Measurements from ENCODE around the gene C4orf51.
A peak's percentile ranks its signal among the peaks of the same experiment; 100 is the strongest.

The C4orf51 gene

DNA sequence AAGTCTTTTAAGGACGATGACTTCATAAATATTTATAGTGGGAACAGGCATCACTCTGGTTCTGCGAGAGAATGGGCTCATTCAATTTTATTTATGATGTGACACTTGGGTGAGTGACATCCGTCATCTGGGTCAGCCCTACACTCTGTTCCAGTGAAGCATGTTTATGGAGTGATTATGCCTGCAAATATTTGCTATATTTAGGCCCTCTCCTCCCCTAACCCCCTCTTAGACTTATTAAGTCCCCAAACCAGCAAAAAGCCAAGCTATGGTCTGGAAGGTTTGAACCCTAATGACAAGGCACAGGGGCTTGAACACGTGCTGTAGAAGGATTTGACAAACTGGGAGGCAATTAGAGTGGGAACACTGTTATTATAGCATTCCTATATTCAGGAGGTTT lies 55.9 kb downstream of the C4orf51 start:
- no peak for TF ChIP-seq JUND (IDR thresholded peaks at IDR 0.05; ENCODE audit: low read depth)
- in situ Hi-C loops (cut with HindIII; ENCODE audit: low pct_unique_long_range_greater_than_20kb, low sequenced_read_pairs): no loop called here
- DNase-seq (ENCODE audit: low read depth in 1 of 2, low spot score in 1 of 2): no peak

DNA sequence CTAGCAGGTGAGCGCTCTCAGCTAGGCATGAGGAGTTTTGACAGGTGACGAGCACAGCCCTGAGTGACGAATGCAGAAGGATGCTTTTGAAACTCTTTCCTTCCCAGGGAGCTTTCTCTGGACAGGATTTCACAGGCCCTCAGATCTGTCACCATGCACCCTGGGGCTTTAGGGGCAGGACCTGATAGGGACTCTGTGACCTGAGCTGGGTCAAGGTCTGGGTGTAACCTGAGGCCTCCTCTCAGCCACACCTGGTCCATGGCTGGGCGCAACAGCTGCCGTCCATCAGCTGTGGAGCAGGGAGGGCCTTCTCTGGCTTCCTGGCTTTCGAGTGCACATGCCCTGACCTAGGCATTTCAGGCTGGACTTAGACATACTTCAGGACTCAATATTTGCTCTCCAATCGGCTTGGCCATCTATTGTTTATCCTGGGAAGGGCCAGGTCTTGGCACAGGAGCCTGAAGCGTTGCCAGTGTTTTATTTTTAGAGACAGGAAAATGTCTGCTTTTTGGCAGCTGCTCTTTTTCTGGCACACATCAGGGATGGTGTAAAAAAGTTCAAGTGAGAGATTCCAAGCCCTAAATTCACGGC lies 56.4 kb downstream of the C4orf51 start:
- peak in 1 of 2 experiments; percentile 86 for DNase-seq (ENCODE audit: low read depth in 1 of 2, low spot score in 1 of 2)
- TF ChIP-seq JUND (IDR thresholded peaks at IDR 0.05; ENCODE audit: low read depth): no peak
- in situ Hi-C loops (cut with HindIII; ENCODE audit: low pct_unique_long_range_greater_than_20kb, low sequenced_read_pairs): no loop called here

DNA sequence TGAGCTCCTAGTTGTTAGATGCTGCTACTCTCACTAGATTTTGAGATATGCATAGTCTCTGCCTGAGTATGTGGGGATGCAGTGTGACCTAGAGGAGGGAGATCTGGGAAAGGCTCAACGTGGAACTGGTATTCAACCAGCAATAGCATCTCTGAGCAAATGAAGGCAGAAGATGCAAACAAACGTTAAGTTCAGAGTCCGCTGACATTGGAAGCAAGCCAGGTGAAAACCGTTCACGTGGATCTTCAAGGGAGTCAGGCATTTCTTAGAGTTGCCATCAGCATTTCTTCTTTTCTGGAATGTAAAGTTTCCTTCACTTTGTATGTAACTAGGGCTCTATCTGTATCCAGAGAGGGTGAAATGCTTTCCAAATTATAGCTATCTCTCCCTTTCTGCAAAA lies 59.9 kb downstream of the C4orf51 start:
- TF ChIP-seq JUND (IDR thresholded peaks at IDR 0.05; ENCODE audit: low read depth): no peak
- peak in 1 of 2 experiments; percentile 76 for DNase-seq (ENCODE audit: low read depth in 1 of 2, low spot score in 1 of 2)
- in situ Hi-C loops (cut with HindIII; ENCODE audit: low pct_unique_long_range_greater_than_20kb, low sequenced_read_pairs): no loop called here

DNA sequence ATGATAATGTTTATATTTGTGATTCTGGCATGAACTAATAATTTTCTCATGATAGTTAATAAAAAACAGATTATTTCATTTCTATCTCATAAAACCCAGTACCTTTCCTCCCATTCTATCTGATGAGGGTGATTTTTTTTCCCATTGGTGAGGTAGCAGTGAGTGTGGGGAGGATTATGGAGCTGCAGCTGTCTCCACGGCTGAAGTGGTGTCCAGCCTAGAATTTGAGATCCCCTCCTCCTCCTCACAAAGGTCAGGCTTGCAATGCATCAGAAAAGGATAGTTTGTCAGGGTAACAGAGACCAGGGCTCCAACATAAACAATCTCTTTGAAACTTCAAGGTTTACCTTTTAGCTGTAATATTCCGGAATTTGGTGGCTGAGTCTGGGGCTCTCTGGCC lies 60.9 kb downstream of the C4orf51 start:
- TF ChIP-seq JUND (IDR thresholded peaks at IDR 0.05; ENCODE audit: low read depth): no peak
- in situ Hi-C loops (cut with HindIII; ENCODE audit: low pct_unique_long_range_greater_than_20kb, low sequenced_read_pairs): no loop called here
- no peak for DNase-seq (ENCODE audit: low read depth in 1 of 2, low spot score in 1 of 2)

DNA sequence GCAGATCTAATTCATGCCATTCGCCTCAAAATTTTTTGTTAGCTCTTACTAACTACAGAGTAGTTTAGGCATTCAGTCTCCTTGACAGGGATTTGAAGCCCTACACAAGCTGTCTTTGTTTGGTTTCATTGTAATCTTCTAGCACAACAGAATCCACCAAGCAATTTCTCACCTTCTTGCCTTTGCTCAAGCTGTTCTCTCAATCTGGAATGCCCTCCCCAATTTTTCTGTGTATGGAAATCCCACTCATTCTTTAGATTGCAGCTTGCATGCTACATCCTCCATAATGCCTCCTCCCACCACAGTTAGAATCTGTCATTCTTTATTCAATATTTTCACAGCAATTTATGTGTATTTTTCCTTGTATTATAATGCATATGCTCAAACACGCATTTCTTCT lies 63.7 kb downstream of the C4orf51 start:
- in situ Hi-C loops (cut with HindIII; ENCODE audit: low pct_unique_long_range_greater_than_20kb, low sequenced_read_pairs): no loop called here
- no peak for DNase-seq (ENCODE audit: low read depth in 1 of 2, low spot score in 1 of 2)
- TF ChIP-seq JUND (IDR thresholded peaks at IDR 0.05; ENCODE audit: low read depth): no peak

DNA sequence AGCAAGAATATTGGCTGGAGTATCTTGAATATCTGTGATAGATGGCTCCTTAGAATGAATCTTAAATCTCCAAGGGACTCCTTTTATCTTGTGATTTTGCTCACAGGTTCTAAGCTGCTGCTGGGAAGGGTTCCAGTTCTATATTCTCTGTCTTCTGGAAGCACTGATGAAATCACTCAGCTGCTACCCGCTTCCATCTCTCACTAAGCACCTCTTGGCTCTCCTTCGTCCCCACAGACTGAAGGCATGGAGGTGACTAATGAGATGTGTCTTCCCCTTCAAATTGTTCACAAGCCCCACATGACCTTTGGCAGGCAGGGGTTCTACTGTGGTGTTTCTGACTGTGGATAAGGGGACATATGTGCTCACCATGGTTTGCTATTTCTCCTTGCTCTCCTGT lies 75.9 kb downstream of the C4orf51 start:
- in situ Hi-C loops (cut with HindIII; ENCODE audit: low pct_unique_long_range_greater_than_20kb, low sequenced_read_pairs): no loop called here
- DNase-seq (ENCODE audit: low read depth in 1 of 2, low spot score in 1 of 2): no peak
- no peak for TF ChIP-seq JUND (IDR thresholded peaks at IDR 0.05; ENCODE audit: low read depth)

DNA sequence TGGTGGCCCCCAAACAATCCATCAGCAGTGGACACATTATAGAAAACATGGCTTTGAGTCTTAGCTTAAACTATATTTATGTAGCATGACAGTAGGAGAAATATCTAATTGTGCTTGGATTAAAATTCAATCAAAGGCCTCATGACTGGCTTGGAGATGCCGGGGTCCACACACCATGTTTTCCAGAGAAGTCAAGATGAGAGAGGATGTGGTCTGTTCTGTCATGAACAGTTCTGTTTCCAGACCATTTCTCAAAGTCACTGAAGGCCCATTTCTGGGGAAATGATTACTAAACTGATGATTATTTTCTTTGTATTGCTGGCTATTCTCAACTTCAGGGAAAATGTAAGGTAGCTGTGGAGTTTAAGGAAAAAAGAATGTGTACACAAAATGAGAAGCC lies 76.3 kb downstream of the C4orf51 start:
- no peak for TF ChIP-seq JUND (IDR thresholded peaks at IDR 0.05; ENCODE audit: low read depth)
- in situ Hi-C loops (cut with HindIII; ENCODE audit: low pct_unique_long_range_greater_than_20kb, low sequenced_read_pairs): no loop called here
- no peak for DNase-seq (ENCODE audit: low read depth in 1 of 2, low spot score in 1 of 2)

DNA sequence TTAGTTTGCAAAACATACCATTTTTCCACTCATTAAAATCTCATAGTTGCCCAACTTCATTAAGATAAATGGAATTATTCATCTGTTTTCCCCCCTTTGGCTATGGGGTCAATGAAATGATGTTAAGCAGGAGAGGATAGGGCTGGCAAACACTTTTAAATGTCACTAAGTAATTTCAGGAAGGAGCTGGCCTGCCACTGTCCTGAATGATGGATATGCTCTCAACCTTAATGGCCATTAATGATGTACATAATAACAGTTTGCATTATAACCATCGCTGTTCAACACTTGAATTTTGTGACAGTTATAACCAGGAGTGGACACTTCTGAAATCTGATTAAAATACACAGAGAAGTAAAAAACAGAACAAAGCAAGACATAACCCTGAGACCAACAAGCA lies 77.2 kb downstream of the C4orf51 start:
- in situ Hi-C loops (cut with HindIII; ENCODE audit: low pct_unique_long_range_greater_than_20kb, low sequenced_read_pairs): no loop called here
- TF ChIP-seq JUND (IDR thresholded peaks at IDR 0.05; ENCODE audit: low read depth): no peak

DNA sequence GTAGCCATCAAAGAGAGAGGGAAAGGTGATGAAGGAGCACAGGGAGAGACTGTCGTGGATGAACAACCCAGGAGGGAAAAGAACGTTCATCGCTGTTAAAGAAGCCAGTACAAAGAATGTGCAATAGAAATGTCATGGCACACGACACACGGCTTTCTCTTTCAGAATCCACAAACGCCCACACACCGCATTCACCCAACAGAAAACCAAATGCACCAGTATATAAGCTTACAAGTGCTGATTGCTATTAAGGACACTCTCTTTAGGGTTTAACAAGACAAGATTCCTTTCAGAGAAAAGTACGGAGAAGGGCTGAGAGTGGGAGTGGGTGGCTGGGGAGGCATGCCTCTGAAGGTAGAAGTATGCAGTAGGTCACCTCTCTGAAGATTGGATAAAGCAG lies 80.2 kb downstream of the C4orf51 start:
- in situ Hi-C loops (cut with HindIII; ENCODE audit: low pct_unique_long_range_greater_than_20kb, low sequenced_read_pairs): no loop called here
- TF ChIP-seq JUND (IDR thresholded peaks at IDR 0.05; ENCODE audit: low read depth): no peak
- no peak for DNase-seq (ENCODE audit: low read depth in 1 of 2, low spot score in 1 of 2)

More for the DNA sequence above, 77.2 kb downstream of the C4orf51 start:
- DNase-seq (ENCODE audit: low read depth in 1 of 2, low spot score in 1 of 2): no peak

DNA sequence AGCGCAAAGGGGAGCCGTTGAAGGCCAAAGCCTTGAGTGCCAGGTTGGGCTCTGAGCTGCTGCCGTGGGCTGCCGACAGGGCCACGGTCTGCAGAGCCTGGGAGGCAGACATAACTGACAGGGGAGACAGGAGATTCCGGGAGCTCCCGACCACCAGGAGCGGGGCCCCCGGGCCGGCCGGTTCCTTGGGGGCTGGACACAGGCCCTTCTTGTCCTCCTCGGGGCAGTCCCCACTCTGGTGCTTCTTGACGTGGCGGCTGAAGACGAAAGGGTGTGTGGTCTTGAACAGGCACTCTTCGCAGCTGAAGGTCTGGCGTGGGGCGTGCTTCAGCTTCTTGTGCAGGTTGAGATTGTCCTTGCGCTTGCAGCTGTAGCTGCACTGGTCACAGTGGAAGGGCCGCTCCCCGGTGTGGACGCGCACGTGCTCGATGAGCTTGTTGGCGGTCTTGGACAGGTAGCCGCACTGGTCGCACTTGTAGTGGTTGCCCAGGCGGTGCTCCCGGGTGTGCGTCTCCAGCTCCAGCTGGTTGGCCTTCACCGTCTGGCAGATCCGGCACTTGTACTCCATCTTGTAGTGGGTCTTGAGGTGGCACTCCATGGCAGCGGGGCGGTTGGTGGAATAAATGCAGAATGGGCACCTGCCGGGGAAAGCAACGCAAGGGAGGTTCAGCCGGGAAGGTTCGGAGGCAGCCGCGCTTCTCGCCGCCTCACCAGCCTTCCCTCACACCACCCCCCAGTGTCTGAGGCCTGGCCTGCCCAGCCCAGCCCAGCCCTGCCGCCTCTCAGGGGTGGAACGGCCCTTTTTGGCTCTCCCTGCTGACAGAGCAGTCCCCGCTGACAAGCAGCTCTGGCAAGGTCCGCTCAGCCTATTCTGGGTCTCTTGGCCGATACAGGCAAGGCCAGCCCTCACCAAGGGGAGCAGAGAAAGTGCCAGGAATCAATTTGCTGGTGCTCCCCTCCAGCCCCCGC lies 81.3 kb downstream of the C4orf51 start:
- TF ChIP-seq JUND (IDR thresholded peaks at IDR 0.05; ENCODE audit: low read depth): no peak
- DNase-seq (ENCODE audit: low read depth in 1 of 2, low spot score in 1 of 2): no peak
- in situ Hi-C loops (cut with HindIII; ENCODE audit: low pct_unique_long_range_greater_than_20kb, low sequenced_read_pairs): no loop called here

DNA sequence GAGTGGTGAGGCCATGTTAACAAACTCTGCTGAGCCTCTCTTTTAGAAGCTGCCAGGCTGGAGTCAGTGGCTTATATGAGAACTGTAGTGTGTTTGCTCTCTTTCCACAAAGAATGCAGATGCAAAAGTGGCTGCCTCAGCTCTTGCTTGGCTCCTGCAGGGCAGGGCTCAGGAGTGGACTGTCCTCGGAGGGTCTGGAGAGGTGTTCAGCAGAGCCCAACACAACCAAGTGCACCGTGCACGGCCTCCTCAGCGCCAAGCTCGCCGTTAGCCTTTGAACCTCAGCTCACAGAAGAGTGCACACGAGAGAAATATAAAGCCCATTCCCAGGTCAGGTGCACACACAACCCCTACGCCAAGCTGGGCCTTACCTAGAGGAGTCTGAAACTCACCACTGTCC lies 82.8 kb downstream of the C4orf51 start:
- in situ Hi-C loops (cut with HindIII; ENCODE audit: low pct_unique_long_range_greater_than_20kb, low sequenced_read_pairs): no loop called here
- no peak for DNase-seq (ENCODE audit: low read depth in 1 of 2, low spot score in 1 of 2)
- no peak for TF ChIP-seq JUND (IDR thresholded peaks at IDR 0.05; ENCODE audit: low read depth)

DNA sequence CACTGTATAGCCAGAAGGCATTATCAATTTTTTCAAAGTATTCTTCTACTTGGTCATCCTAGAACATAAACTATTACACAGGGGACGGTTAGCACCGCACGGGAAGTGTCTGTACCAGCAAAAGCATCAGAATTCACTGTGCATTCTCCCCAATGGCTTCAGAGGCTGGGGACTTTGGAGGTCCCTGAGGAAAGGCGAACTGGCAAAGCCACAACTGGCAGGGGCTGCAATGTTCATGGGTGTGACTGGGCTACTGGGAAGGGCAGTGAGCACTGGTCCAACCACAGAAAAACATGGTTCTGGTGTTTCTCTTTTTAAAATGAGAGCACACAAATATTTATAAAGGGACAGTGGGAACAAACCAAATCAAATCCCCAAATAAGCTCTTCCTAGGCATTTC lies 83.5 kb downstream of the C4orf51 start:
- in situ Hi-C loops (cut with HindIII; ENCODE audit: low pct_unique_long_range_greater_than_20kb, low sequenced_read_pairs): no loop called here
- TF ChIP-seq JUND (IDR thresholded peaks at IDR 0.05; ENCODE audit: low read depth): no peak
- DNase-seq (ENCODE audit: low read depth in 1 of 2, low spot score in 1 of 2): no peak

DNA sequence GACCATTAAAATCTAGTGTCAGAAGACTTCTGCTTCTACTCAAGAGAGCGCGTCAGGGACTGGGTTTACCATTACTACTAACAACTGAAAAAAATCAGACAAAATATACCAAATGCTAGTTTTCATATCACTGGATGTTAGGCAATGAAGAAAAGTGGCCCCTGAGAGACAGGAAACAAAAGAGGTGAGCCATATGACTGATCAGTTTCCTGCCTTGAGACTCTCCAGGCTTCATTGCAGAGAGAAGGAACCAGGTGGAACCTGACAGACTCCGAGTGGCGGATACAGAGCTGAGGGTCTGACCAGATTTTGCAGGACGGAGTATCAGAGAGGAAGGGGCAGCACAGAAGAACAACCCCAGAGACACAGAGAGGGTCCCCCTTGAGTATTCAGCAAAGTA lies 86.3 kb downstream of the C4orf51 start:
- no peak for TF ChIP-seq JUND (IDR thresholded peaks at IDR 0.05; ENCODE audit: low read depth)
- no peak for DNase-seq (ENCODE audit: low read depth in 1 of 2, low spot score in 1 of 2)
- in situ Hi-C loops (cut with HindIII; ENCODE audit: low pct_unique_long_range_greater_than_20kb, low sequenced_read_pairs): no loop called here

Data from T47D (cell line).